ENCODE measurements around the gene IQCK.

IQCK gene

GRCh38 chr16:19837331-19837980 lies 119.4 kb downstream of the IQCK start:
- DNase-seq (ENCODE audit: low read depth in 2 of 2): no peak

- DNase-seq (ENCODE audit: low read depth in 2 of 2): no peak
Measured at GRCh38 chr16:19837984-19838707, 120.1 kb downstream of the IQCK start.

GRCh38 chr16:19840524-19841110 lies 122.5 kb downstream of the IQCK start:
- no peak for DNase-seq (ENCODE audit: low read depth in 2 of 2)

- no peak for DNase-seq (ENCODE audit: low read depth in 2 of 2)
Measured at GRCh38 chr16:19841184-19841583, 123.1 kb downstream of the IQCK start.

- DNase-seq (ENCODE audit: low read depth in 2 of 2): no peak
Measured at GRCh38 chr16:19842426-19843157, 124.5 kb downstream of the IQCK start.

GRCh38 chr16:19843371-19843770 lies 125.3 kb downstream of the IQCK start:
- DNase-seq (ENCODE audit: low read depth in 2 of 2): no peak

GRCh38 chr16:19844945-19845641 lies 127.0 kb downstream of the IQCK start:
- no peak for DNase-seq (ENCODE audit: low read depth in 2 of 2)

GRCh38 chr16:19846436-19846835 lies 128.4 kb downstream of the IQCK start:
- DNase-seq (ENCODE audit: low read depth in 2 of 2): no peak

GRCh38 chr16:19848756-19849155 lies 130.7 kb downstream of the IQCK start:
- DNase-seq (ENCODE audit: low read depth in 2 of 2): no peak

GRCh38 chr16:19850131-19850817 lies 132.2 kb downstream of the IQCK start:
- DNase-seq (ENCODE audit: low read depth in 2 of 2): no peak

GRCh38 chr16:19851476-19851875 lies 133.4 kb downstream of the IQCK start:
- DNase-seq (ENCODE audit: low read depth in 2 of 2): no peak

GRCh38 chr16:19853132-19853741 lies 135.2 kb downstream of the IQCK start:
- DNase-seq (ENCODE audit: low read depth in 2 of 2): no peak

- DNase-seq (ENCODE audit: low read depth in 2 of 2): no peak
Measured at GRCh38 chr16:19853742-19854542, 135.9 kb downstream of the IQCK start.

GRCh38 chr16:19854543-19854876 lies 136.4 kb downstream of the IQCK start:
- no peak for DNase-seq (ENCODE audit: low read depth in 2 of 2)

GRCh38 chr16:19856120-19856519 lies 138.0 kb downstream of the IQCK start:
- DNase-seq (ENCODE audit: low read depth in 2 of 2): no peak

GRCh38 chr16:19857593-19858339 lies 139.7 kb downstream of the IQCK start:
- DNase-seq (ENCODE audit: low read depth in 2 of 2): no peak

- no peak for DNase-seq (ENCODE audit: low read depth in 2 of 2)
Measured at GRCh38 chr16:19858340-19859018, 140.4 kb downstream of the IQCK start.

- DNase-seq (ENCODE audit: low read depth in 2 of 2): no peak
Measured at GRCh38 chr16:19859166-19859565, 141.1 kb downstream of the IQCK start.

- no peak for DNase-seq (ENCODE audit: low read depth in 2 of 2)
Measured at GRCh38 chr16:19859603-19860002, 141.5 kb downstream of the IQCK start.
